Measurements from ENCODE around the gene NSMF.
"Not testable (repeated sequence)": the region's sequence is repeated elsewhere in the genome, so short reads cannot be mapped to it uniquely, and the experiment has no call there.

NSMF gene

GRCh38 chr9:137412431-137412830, 46.7 kb downstream of the NSMF start:
- Mint-ChIP-seq H3K4me3 (no peak overlapping the region), H3K9me3 (no peaks in the 10 kb centered on the region), H3K27ac (no peak overlapping the region), H3K27me3 (ENCODE audit: low read depth) (no peaks in the 10 kb centered on the region), H3K36me3 (ENCODE audit: low read depth) (peaks cover 4% of the 10 kb centered on the region), H3K4me1 (peaks cover 11% of the 10 kb centered on the region)
- no peak for TF ChIP-seq CTCF (IDR thresholded peaks at IDR 0.05; ENCODE audit: unreplicated experiment in 3 of 3)

- Mint-ChIP-seq H3K27ac (no peak overlapping the region), H3K9me3 (no peaks in the 10 kb centered on the region), H3K4me1 (peaks cover 11% of the 10 kb centered on the region), H3K36me3 (ENCODE audit: low read depth) (peaks cover 4% of the 10 kb centered on the region), H3K4me3 (no peak overlapping the region), H3K27me3 (ENCODE audit: low read depth) (no peaks in the 10 kb centered on the region)
- no peak for TF ChIP-seq CTCF (IDR thresholded peaks at IDR 0.05; ENCODE audit: unreplicated experiment in 3 of 3)
Measured at GRCh38 chr9:137411645-137412380, 47.3 kb downstream of the NSMF start.

GRCh38 chr9:137411260-137411644, 47.9 kb downstream of the NSMF start:
- Mint-ChIP-seq H3K4me3 (no peak overlapping the region), H3K27me3 (ENCODE audit: low read depth) (no peaks in the 10 kb centered on the region), H3K9me3 (no peaks in the 10 kb centered on the region), H3K27ac (no peak overlapping the region), H3K36me3 (ENCODE audit: low read depth) (peaks cover 4% of the 10 kb centered on the region), H3K4me1 (peaks cover 11% of the 10 kb centered on the region)
- TF ChIP-seq CTCF (IDR thresholded peaks at IDR 0.05; ENCODE audit: unreplicated experiment in 3 of 3), result no peak

- Mint-ChIP-seq H3K9me3 (no peaks in the 10 kb centered on the region), H3K27me3 (ENCODE audit: low read depth) (no peaks in the 10 kb centered on the region), H3K36me3 (ENCODE audit: low read depth) (peaks cover 4% of the 10 kb centered on the region), H3K27ac (no peak overlapping the region), H3K4me3 (no peak overlapping the region), H3K4me1 (peaks cover 13% of the 10 kb centered on the region)
- TF ChIP-seq CTCF (IDR thresholded peaks at IDR 0.05; ENCODE audit: unreplicated experiment in 3 of 3), result no peak
Measured at GRCh38 chr9:137410891-137411249, 48.3 kb downstream of the NSMF start.

GRCh38 chr9:137410236-137410890, 48.8 kb downstream of the NSMF start:
- H3K27ac Mint-ChIP-seq, result peak overlapping the region in 1 of 3 experiments; percentile 50
- not testable (repeated sequence) for H3K36me3 Mint-ChIP-seq (ENCODE audit: low read depth); H3K27me3 Mint-ChIP-seq (ENCODE audit: low read depth); H3K9me3 Mint-ChIP-seq; H3K4me3 Mint-ChIP-seq
- H3K4me1 Mint-ChIP-seq, result peaks cover 18% of the 10 kb centered on the region

- H3K27ac Mint-ChIP-seq, result peak overlapping the region; percentile 37 to 71 (median 46)
- H3K9me3 Mint-ChIP-seq, result no peaks in the 10 kb centered on the region
- no peaks in the 10 kb centered on the region for H3K27me3 Mint-ChIP-seq (ENCODE audit: low read depth)
- TF ChIP-seq CTCF (IDR thresholded peaks at IDR 0.05; ENCODE audit: unreplicated experiment in 3 of 3), result no peak
- H3K36me3 Mint-ChIP-seq (ENCODE audit: low read depth), result peaks cover 4% of the 10 kb centered on the region
- H3K4me3 Mint-ChIP-seq, result no peak overlapping the region
- peaks cover 16% of the 10 kb centered on the region for H3K4me1 Mint-ChIP-seq
Measured at GRCh38 chr9:137409515-137409914, 49.6 kb downstream of the NSMF start.
